ENCODE measurements around the gene TMEM170B. TPM values are rescaled to one million over a fixed set of nuclear protein-coding genes. Genes with fewer than 3 reads are reported as not detected.

The TMEM170B gene
- polyA plus RNA-seq, 1 donor (not counting 4 experiments of a cell fraction or from before 2014, with no cell fraction given): 0.08 TPM

DNA sequence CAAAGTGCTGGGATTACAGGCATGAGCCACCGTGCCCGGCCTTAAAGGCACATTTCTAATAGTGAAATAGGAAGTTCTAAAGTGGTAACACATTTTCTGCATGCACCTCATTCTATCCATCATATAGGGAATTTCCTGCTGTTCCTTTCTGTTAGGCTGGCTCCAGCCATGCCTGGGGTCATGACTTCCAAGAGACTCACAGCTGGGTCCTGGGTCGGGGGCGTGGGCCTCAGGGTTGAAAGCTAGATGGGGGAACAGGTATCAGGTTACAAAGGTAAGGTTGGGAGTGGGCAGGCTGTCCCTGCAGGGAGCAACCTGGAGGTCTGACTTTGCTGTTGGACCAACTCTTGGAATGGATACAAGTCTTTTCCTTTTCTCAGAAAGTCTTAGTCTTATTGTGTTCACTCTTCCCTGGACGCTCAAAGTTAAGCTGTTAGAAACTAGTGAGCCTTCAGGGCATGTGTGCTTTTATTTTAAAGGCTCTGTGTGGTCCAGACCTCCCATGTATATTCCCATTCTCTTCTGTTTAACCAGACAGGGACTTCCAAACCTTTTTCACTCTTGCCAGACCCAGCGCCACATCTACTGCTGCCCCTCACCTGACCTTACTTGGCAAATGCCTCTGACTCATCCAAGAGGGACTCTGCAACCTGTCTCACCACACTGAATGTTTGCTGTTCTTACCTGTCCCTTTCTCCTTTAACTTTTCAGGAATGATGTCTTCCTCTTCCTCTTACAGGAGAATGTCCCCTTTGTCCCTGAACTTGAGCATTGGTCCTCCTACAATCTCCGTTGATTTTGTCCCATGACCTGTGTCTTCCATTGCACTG, 64.4 kb downstream of the TMEM170B start:
- Histone ChIP-seq H3K36me3 (ENCODE audit: control insufficient read depth in 2 of 2, extremely low read depth in 1 of 2, insufficient read depth in 2 of 2, low read length in 2 of 2) (no peaks in the 10 kb centered on the region), H3K4me3 (ENCODE audit: control insufficient read depth in 2 of 3, extremely low read depth in 1 of 3, insufficient read depth in 2 of 3, low read depth in 1 of 3, low read length in 3 of 3) (no peak overlapping the region), H3K4me2 (ENCODE audit: control insufficient read depth, extremely low read depth, insufficient read depth, low read depth, low read length) (no peak overlapping the region), H3K9ac (ENCODE audit: control insufficient read depth, extremely low read depth, insufficient read depth, low read length) (no peak overlapping the region), H3K9me3 (ENCODE audit: control insufficient read depth, low read depth, low read length) (no peaks in the 10 kb centered on the region), H4K20me1 (ENCODE audit: control insufficient read depth, extremely low read depth, insufficient read depth, low read length) (no peaks in the 10 kb centered on the region), H3K27me3 (ENCODE audit: control insufficient read depth, extremely low read depth, insufficient read depth, low read length) (peaks cover 16% of the 10 kb centered on the region), H3K4me1 (ENCODE audit: control insufficient read depth, extremely low read depth, insufficient read depth, low read length) (no peaks in the 10 kb centered on the region), H3K9me1 (ENCODE audit: control insufficient read depth, extremely low read depth, insufficient read depth, low read length) (no peaks in the 10 kb centered on the region), H2AFZ (ENCODE audit: control insufficient read depth, low read length) (no peak overlapping the region), H3K79me2 (ENCODE audit: control insufficient read depth, insufficient read depth, low read length) (no peaks in the 10 kb centered on the region), H3K27ac (ENCODE audit: control insufficient read depth, insufficient read depth, low read length) (no peak overlapping the region)
- dilution Hi-C loops (cut with MboI; ENCODE audit: extremely low pct_ligation_motif_present, low sequenced_read_pairs): no loop called here
- DNase-seq (ENCODE audit: low read depth, low spot score) (no peak), FAIRE-seq (no peak)
- TF ChIP-seq, protein P1, sequence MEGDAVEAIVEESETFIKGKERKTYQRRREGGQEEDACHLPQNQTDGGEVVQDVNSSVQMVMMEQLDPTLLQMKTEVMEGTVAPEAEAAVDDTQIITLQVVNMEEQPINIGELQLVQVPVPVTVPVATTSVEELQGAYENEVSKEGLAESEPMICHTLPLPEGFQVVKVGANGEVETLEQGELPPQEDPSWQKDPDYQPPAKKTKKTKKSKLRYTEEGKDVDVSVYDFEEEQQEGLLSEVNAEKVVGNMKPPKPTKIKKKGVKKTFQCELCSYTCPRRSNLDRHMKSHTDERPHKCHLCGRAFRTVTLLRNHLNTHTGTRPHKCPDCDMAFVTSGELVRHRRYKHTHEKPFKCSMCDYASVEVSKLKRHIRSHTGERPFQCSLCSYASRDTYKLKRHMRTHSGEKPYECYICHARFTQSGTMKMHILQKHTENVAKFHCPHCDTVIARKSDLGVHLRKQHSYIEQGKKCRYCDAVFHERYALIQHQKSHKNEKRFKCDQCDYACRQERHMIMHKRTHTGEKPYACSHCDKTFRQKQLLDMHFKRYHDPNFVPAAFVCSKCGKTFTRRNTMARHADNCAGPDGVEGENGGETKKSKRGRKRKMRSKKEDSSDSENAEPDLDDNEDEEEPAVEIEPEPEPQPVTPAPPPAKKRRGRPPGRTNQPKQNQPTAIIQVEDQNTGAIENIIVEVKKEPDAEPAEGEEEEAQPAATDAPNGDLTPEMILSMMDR (optimal IDR thresholded peaks at IDR 0.05 in 1 of 3, IDR thresholded peaks at IDR 0.05 in 1 of 3, conservative IDR thresholded peaks at IDR 0.05 in 1 of 3; ENCODE audit: extremely low read depth in 1 of 3, insufficient read depth in 2 of 3, low read length in 3 of 3): no peak
- no peak for TF ChIP-seq EZH2 (IDR thresholded peaks at IDR 0.05; ENCODE audit: low read length)

DNA sequence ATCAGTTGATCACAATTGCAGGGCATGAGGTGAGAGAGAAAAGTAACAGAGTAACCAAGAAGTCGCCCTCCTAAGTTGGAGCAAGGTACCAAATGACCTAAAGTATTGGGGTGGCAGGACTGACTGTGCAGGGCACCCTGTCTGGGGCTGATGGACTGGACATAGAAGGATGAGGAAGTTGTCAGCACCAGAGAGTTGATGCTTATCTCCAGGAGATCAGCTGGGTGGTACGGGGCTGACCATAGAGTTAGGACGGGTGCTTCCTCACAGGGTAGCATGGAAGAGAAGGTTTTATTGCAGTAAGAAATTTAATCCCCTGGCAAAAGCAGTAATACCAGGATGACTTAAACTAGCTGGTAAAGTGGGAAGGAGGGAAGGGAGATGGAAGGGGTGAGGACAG, 66.7 kb downstream of the TMEM170B start:
- no peaks in the 10 kb centered on the region for H3K79me2 ChIP-seq (ENCODE audit: control insufficient read depth, insufficient read depth, low read length)
- H3K27me3 ChIP-seq (ENCODE audit: control insufficient read depth, extremely low read depth, insufficient read depth, low read length): peaks cover 22% of the 10 kb centered on the region
- H4K20me1 ChIP-seq (ENCODE audit: control insufficient read depth, extremely low read depth, insufficient read depth, low read length): no peaks in the 10 kb centered on the region
- no peaks in the 10 kb centered on the region for H3K9me1 ChIP-seq (ENCODE audit: control insufficient read depth, extremely low read depth, insufficient read depth, low read length)
- no peaks in the 10 kb centered on the region for H3K9me3 ChIP-seq (ENCODE audit: control insufficient read depth, low read depth, low read length)
- TF ChIP-seq, protein P1 (optimal IDR thresholded peaks at IDR 0.05 in 1 of 3, IDR thresholded peaks at IDR 0.05 in 1 of 3, conservative IDR thresholded peaks at IDR 0.05 in 1 of 3; ENCODE audit: extremely low read depth in 1 of 3, insufficient read depth in 2 of 3, low read length in 3 of 3): no peak
- no peak for TF ChIP-seq EZH2 (IDR thresholded peaks at IDR 0.05; ENCODE audit: low read length)
- FAIRE-seq: no peak
- DNase-seq (ENCODE audit: low read depth, low spot score): no peak
- H3K9ac ChIP-seq (ENCODE audit: control insufficient read depth, extremely low read depth, insufficient read depth, low read length): no peak overlapping the region
- H3K4me2 ChIP-seq (ENCODE audit: control insufficient read depth, extremely low read depth, insufficient read depth, low read depth, low read length): no peak overlapping the region
- H3K4me1 ChIP-seq (ENCODE audit: control insufficient read depth, extremely low read depth, insufficient read depth, low read length): no peaks in the 10 kb centered on the region
- H3K27ac ChIP-seq (ENCODE audit: control insufficient read depth, insufficient read depth, low read length): no peak overlapping the region
- no peaks in the 10 kb centered on the region for H3K36me3 ChIP-seq (ENCODE audit: control insufficient read depth in 2 of 2, extremely low read depth in 1 of 2, insufficient read depth in 2 of 2, low read length in 2 of 2)
- H2AFZ ChIP-seq (ENCODE audit: control insufficient read depth, low read length): no peak overlapping the region
- H3K4me3 ChIP-seq (ENCODE audit: control insufficient read depth in 2 of 3, extremely low read depth in 1 of 3, insufficient read depth in 2 of 3, low read depth in 1 of 3, low read length in 3 of 3): no peak overlapping the region
- dilution Hi-C loops (cut with MboI; ENCODE audit: extremely low pct_ligation_motif_present, low sequenced_read_pairs): no loop called here
